H1 (cell line): ENCODE measurements around the gene ZNF622. TPM values are rescaled to one million over a fixed set of nuclear protein-coding genes. Genes with fewer than 3 reads are reported as not detected.

ENCODE experiments used
- CTCF ChIA-PET: fragments of 300-600 bp; sonication (Branson Sonifier 250); formaldehyde crosslinking; loops from one replicate; lab custom pipeline; 2021; ENCODE audit not compliant: partially characterized antibody; lab: Charles Lee
- POLR2A ChIA-PET: fragments of 300-600 bp; sonication (Branson Sonifier 250); formaldehyde crosslinking; loops from one replicate; lab custom pipeline; 2021; ENCODE audit warnings: inconsistent platforms; ENCODE audit not compliant: partially characterized antibody; lab: Charles Lee
- DNase-seq, 2 experiments: peaks; one replicate each; pipeline versions ENCODE4 v3.0.0 to v3.0.0-alpha.2; 2010 to 2022; ENCODE audit warnings: low spot score in 2 of 2, low read depth in 1 of 2, mixed read lengths in 1 of 2
- FAIRE-seq: peaks from 2 replicates; lab custom pipeline; 2011; peaks lifted over from hg19 to GRCh38; lab: Jason Lieb, UNC
- H2AFZ ChIP-seq: 2 replicates; pipeline ENCODE4 v1.8.1; 2012; ENCODE audit warnings: low read length, inconsistent platforms
- H2AK5ac ChIP-seq: 2 replicates; pipeline ENCODE4 v1.6.1; 2013; ENCODE audit warnings: low read depth, low read length
- H2BK120ac ChIP-seq: replicated peaks from 2 replicates; pipeline ENCODE3; 2013; ENCODE audit warnings: low read depth, low read length, inconsistent platforms
- H2BK12ac ChIP-seq: 2 replicates; pipeline ENCODE4 v1.6.1; 2013; ENCODE audit warnings: low read depth, low read length
- H2BK15ac ChIP-seq: 2 replicates; pipeline ENCODE4 v1.6.1; 2013; ENCODE audit warnings: low read length
- H2BK20ac ChIP-seq: 2 replicates; pipeline ENCODE4 v1.6.1; 2013; ENCODE audit warnings: low read length
- H2BK5ac ChIP-seq: 2 replicates; pipeline ENCODE4 v1.6.1; 2013; ENCODE audit warnings: low read depth, low read length
- H3K14ac ChIP-seq: 2 replicates; pipeline ENCODE4 v1.6.1; 2013; ENCODE audit warnings: inconsistent platforms; ENCODE audit not compliant: insufficient read length
- H3K18ac ChIP-seq: 2 replicates; pipeline ENCODE4 v1.6.1; 2013; ENCODE audit warnings: low read length; ENCODE audit errors: extremely low read depth
- H3K23ac ChIP-seq: 2 replicates; pipeline ENCODE4 v1.6.1; 2013; ENCODE audit warnings: inconsistent platforms; ENCODE audit not compliant: insufficient read length
- H3K23me2 ChIP-seq: 2 replicates; pipeline ENCODE4 v1.6.1; 2013; ENCODE audit warnings: low read depth, low read length
- H3K27ac ChIP-seq: 2 replicates; pipeline ENCODE4 v1.6.1; 2011; ENCODE audit warnings: low read depth, low read length, inconsistent platforms
- H3K27me3 ChIP-seq, 4 experiments: replicated peaks in 1 of 4; 1 replicate in 1 of 4; 2 replicates in 3 of 4; pipeline versions ENCODE4 v1.6.1 to v1.8.1; 2011 to 2013; ENCODE audit warnings: low read length in 3 of 4, mild to moderate bottlenecking in 3 of 4, inconsistent platforms in 2 of 4, mixed read lengths in 2 of 4, moderate library complexity in 1 of 4; ENCODE audit not compliant: control insufficient read depth in 3 of 4, insufficient read depth in 3 of 4; ENCODE audit errors: extremely low read depth in 1 of 4
- H3K36me3 ChIP-seq, 4 experiments: 2 replicates each; pipeline versions ENCODE4 v1.6.1 to v1.8.1; 2011 to 2013; ENCODE audit warnings: mild to moderate bottlenecking in 4 of 4, low read length in 3 of 4, moderate library complexity in 2 of 4, control low read depth in 1 of 4, inconsistent platforms in 1 of 4; ENCODE audit not compliant: insufficient read depth in 4 of 4, control insufficient read depth in 2 of 4
- H3K4ac ChIP-seq: replicated peaks from 2 replicates; pipeline ENCODE3; 2013; ENCODE audit warnings: low read length, low read depth, mixed read lengths, inconsistent platforms; ENCODE audit not compliant: insufficient read length
- H3K4me1 ChIP-seq, 4 experiments: replicated peaks in 1 of 4; 1 replicate in 1 of 4; 2 replicates in 3 of 4; pipeline versions ENCODE4 v1.6.1 to v1.8.1; 2011 to 2013; ENCODE audit warnings: low read length in 3 of 4, inconsistent platforms in 2 of 4, mixed read lengths in 1 of 4; ENCODE audit not compliant: insufficient read depth in 4 of 4, control insufficient read depth in 3 of 4
- H3K4me2 ChIP-seq, 2 experiments: 2 replicates each; pipeline versions ENCODE4 v1.6.1 to v1.8.1; 2011 to 2013; ENCODE audit warnings: low read depth in 2 of 2, low read length in 2 of 2, control low read depth in 1 of 2, inconsistent platforms in 1 of 2, mild to moderate bottlenecking in 1 of 2; ENCODE audit not compliant: insufficient read depth in 1 of 2
- H3K4me3 ChIP-seq, 4 experiments: fragments of 200-600, 300-600 bp in 1 of 4; sonication (generic), shearing (Covaris generic), sonication (Bioruptor Twin) in 1 of 4; 2 replicates each; pipeline versions ENCODE4 v1.5.1 to v1.8.1; 2011 to 2016; ENCODE audit warnings: low read length in 4 of 4, low read depth in 3 of 4, control low read depth in 2 of 4, inconsistent platforms in 2 of 4, mild to moderate bottlenecking in 2 of 4, mixed read lengths in 1 of 4, moderate library complexity in 1 of 4; ENCODE audit not compliant: insufficient read depth in 2 of 4; ENCODE audit errors: extremely low read depth in 1 of 4
- H3K56ac ChIP-seq: replicated peaks from 2 replicates; pipeline ENCODE3; 2013; ENCODE audit warnings: low read depth, mild to moderate bottlenecking, mixed read lengths, low read length, inconsistent platforms; ENCODE audit not compliant: insufficient read length
- H3K79me1 ChIP-seq: 2 replicates; pipeline ENCODE4 v1.6.1; 2013; ENCODE audit warnings: low read depth, low read length, control low read depth
- H3K79me2 ChIP-seq, 2 experiments: 2 replicates each; pipeline versions ENCODE4 v1.6.1 to v1.8.1; 2012 to 2013; ENCODE audit warnings: low read length in 2 of 2, mild to moderate bottlenecking in 2 of 2, inconsistent platforms in 1 of 2; ENCODE audit not compliant: insufficient read depth in 2 of 2, control insufficient read depth in 1 of 2
- H3K9ac ChIP-seq, 4 experiments: replicated peaks in 1 of 4; 1 replicate in 1 of 4; 2 replicates in 3 of 4; pipeline versions ENCODE4 v1.6.1 to v1.8.1; 2011 to 2013; ENCODE audit warnings: low read depth in 3 of 4, low read length in 3 of 4, control low read depth in 2 of 4, mild to moderate bottlenecking in 2 of 4, moderate library complexity in 2 of 4, inconsistent platforms in 1 of 4; ENCODE audit errors: extremely low read depth in 1 of 4
- H3K9me3 ChIP-seq, 2 experiments: 2 replicates each; pipeline versions ENCODE4 v1.6.1 to v1.8.1; 2012 to 2013; ENCODE audit warnings: mild to moderate bottlenecking in 2 of 2, moderate library complexity in 2 of 2, control low read depth in 1 of 2, inconsistent platforms in 1 of 2, low read depth in 1 of 2, low read length in 1 of 2, mixed read lengths in 1 of 2; ENCODE audit not compliant: insufficient read depth in 2 of 2
- H4K20me1 ChIP-seq, 2 experiments: replicated peaks in 1 of 2; 2 replicates each; pipeline versions ENCODE3 to v1.8.1; 2011 to 2013; ENCODE audit warnings: inconsistent platforms in 2 of 2, low read length in 2 of 2, mild to moderate bottlenecking in 1 of 2; ENCODE audit not compliant: insufficient read depth in 2 of 2, control insufficient read depth in 1 of 2
- H4K5ac ChIP-seq: 2 replicates; pipeline ENCODE4 v1.6.1; 2013; ENCODE audit warnings: low read length, low read depth, mixed read lengths, inconsistent platforms; ENCODE audit not compliant: insufficient read length
- H4K8ac ChIP-seq: 2 replicates; pipeline ENCODE4 v1.8.0; 2013; ENCODE audit warnings: mild to moderate bottlenecking, moderate library complexity, low read length, inconsistent platforms; ENCODE audit not compliant: insufficient read depth; ENCODE audit errors: extremely low read depth
- H4K91ac ChIP-seq: replicated peaks from 2 replicates; pipeline ENCODE3; 2013; ENCODE audit warnings: low read length, mixed read lengths, inconsistent platforms; ENCODE audit not compliant: insufficient read length
- ASH2L ChIP-seq: fragments of 200-600, 300-600 bp; sonication (generic); IDR thresholded peaks from one replicate; pipeline ENCODE4 v1.7.1; 2017; ENCODE audit warnings: low read length
- CBX5 ChIP-seq: fragments of 300-800, 300-1000 bp; sonication (generic); IDR thresholded peaks from 2 replicates; pipeline ENCODE4 v1.7.1; 2016; ENCODE audit warnings: antibody characterized with exemption, low read length, low read depth
- CTBP2 ChIP-seq: IDR thresholded peaks from 2 replicates; pipeline ENCODE4 v1.7.0; 2011; ENCODE audit warnings: borderline replicate concordance, mild to moderate bottlenecking, moderate library complexity, mixed read lengths, low read length; ENCODE audit not compliant: insufficient read depth, insufficient read length
- FOSL1 ChIP-seq: IDR thresholded peaks from 2 replicates; pipeline ENCODE4 v1.6.1; 2011; ENCODE audit warnings: mild to moderate bottlenecking, low read depth, low read length, moderate library complexity; ENCODE audit not compliant: insufficient read depth
- POLR2A ChIP-seq, 2 experiments: IDR thresholded peaks; 1 replicate in 1 of 2; 2 replicates in 1 of 2; pipeline ENCODE4 v1.6.1; 2011; ENCODE audit warnings: low read depth in 2 of 2, low read length in 2 of 2, mild to moderate bottlenecking in 2 of 2; ENCODE audit errors: control extremely low read depth in 1 of 2
- RAD21 ChIP-seq, 2 experiments: IDR thresholded peaks in 1 of 2; conservative IDR thresholded peaks in 1 of 2; 2 replicates each; pipeline ENCODE4 v1.6.1; 2011; ENCODE audit warnings: low read depth in 2 of 2, low read length in 2 of 2, improper control_type of control experiment in 1 of 2, inconsistent platforms in 1 of 2, mild to moderate bottlenecking in 1 of 2, moderate library complexity in 1 of 2
- RBBP5 ChIP-seq: IDR thresholded peaks from 2 replicates; pipeline ENCODE4 v1.7.1; 2012; ENCODE audit warnings: low read depth, mild to moderate bottlenecking, inconsistent platforms, low read length, moderate library complexity, borderline replicate concordance
- RXRA ChIP-seq: IDR thresholded peaks from 2 replicates; pipeline ENCODE4 v1.6.1; 2011; ENCODE audit warnings: low read depth, mild to moderate bottlenecking, low read length, moderate library complexity; ENCODE audit not compliant: insufficient read depth
- polyA plus RNA-seq, 7 experiments: library from polyadenylated mRNA; depleted of rRNA in 3 of 7; stranded (reverse) in 5 of 7; unstranded in 2 of 7; fragments of >200 nt in 5 of 7; fragments of 200-250 nt in 2 of 7; gene quantifications; 1 replicate in 5 of 7; 2 replicates in 1 of 7; 4 replicates in 1 of 7; pipeline versions ENCODE4 v1.2.1 to v1.2.3, GENCODE V29; 2011 to 2013; ENCODE audit warnings: missing spikeins in 2 of 7, mixed read lengths in 2 of 7
- total RNA-seq: library from RNA; stranded (reverse); fragmentation: NEBNext Ultra II Directional; extraction: Animal tissue kit (Norgen Biotek cat#: 25700); gene quantifications from 2 replicates; pipeline ENCODE4 v1.2.1, GENCODE V29; 2021
- TF ChIP-seq, protein P1 (sequence below): IDR thresholded peaks from 2 replicates; pipeline ENCODE4 v1.6.1; 2012; ENCODE audit warnings: inconsistent platforms
- TF ChIP-seq, protein P2 (sequence below), 3 experiments: IDR thresholded peaks; 1 replicate in 2 of 3; 2 replicates in 1 of 3; pipeline versions ENCODE4 v1.5.1 to v1.6.1; 2011; ENCODE audit warnings: low read length in 3 of 3, mild to moderate bottlenecking in 3 of 3, inconsistent platforms in 2 of 3, low read depth in 1 of 3, moderate library complexity in 1 of 3; ENCODE audit not compliant: insufficient read depth in 1 of 3; ENCODE audit errors: control extremely low read depth in 1 of 3

The ZNF622 gene
- total and polyA plus RNA-seq, 2 of the 8 experiments (the other 6 are each of a cell fraction or from before 2014, with no cell fraction given): 8.8 to 30.8 TPM

DNA sequence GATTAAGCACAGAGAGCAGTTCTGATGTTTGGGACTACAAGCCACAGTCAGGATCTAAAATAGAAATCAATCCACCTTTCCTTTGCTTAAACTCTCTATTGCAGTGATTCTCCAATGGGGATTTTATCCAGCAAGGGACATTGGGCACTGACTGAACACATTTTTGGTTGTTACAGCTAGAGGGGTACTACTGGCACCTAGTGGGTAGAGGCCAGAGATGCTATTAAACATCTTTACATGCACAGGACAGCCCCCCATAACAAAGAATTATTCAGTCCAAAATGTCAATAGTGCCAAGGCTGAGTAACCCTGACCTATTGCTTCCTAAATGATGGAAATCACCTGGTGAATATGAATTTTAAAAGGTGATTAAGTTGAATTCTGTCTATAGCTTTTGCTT is 12.0 kb downstream of the ZNF622 start:
- H3K9me3 ChIP-seq: no peaks in the 10 kb centered on the region
- H2BK15ac ChIP-seq: no peak overlapping the region
- FAIRE-seq (no peak), DNase-seq (no peak)
- CTCF ChIA-PET: interaction anchor here (1.9 to 11.0 kb wide), 3 partner anchors 16 to 292 kb away, joined by 8 to 125 read pairs (median 33); no protein-coding TSS in a partner anchor
- no peak overlapping the region for H3K4me3 ChIP-seq
- H3K79me1 ChIP-seq: peaks cover 2% of the 10 kb centered on the region; the same call in 1 of the 2 replicates
- no peaks in the 10 kb centered on the region for H3K23me2 ChIP-seq
- H3K4me2 ChIP-seq: no peak overlapping the region
- no peak overlapping the region for H3K27ac ChIP-seq
- H3K36me3 ChIP-seq: peaks cover 6 to 48% (median 34%) of the 10 kb centered on the region in 4 experiments
- no peak overlapping the region for H3K18ac ChIP-seq
- no peak overlapping the region for H4K5ac ChIP-seq
- H3K4me1 ChIP-seq: peaks cover 0 to 3% (median 0%) of the 10 kb centered on the region in 4 experiments; a peak in 1 of 7 replicates
- no peak overlapping the region for H4K8ac ChIP-seq
- H2BK120ac ChIP-seq: no peak overlapping the region
- no peak overlapping the region for H4K91ac ChIP-seq
- peaks cover 0 to 17% of the 10 kb centered on the region in 2 experiments; a peak in 2 of 4 replicates for H3K79me2 ChIP-seq
- no peak overlapping the region for H3K14ac ChIP-seq
- POLR2A ChIA-PET: no interaction called here
- no peak overlapping the region for H3K23ac ChIP-seq
- H2AFZ ChIP-seq: no peak overlapping the region
- no peak overlapping the region for H3K4ac ChIP-seq
- no peak overlapping the region for H2BK20ac ChIP-seq
- H3K27me3 ChIP-seq: no peaks in the 10 kb centered on the region
- H4K20me1 ChIP-seq: peaks cover 2% of the 10 kb centered on the region in 2 experiments
- no peak overlapping the region for H2AK5ac ChIP-seq
- no peak overlapping the region for H2BK5ac ChIP-seq
- no peak overlapping the region for H2BK12ac ChIP-seq
- no peak overlapping the region for H3K56ac ChIP-seq
- no peak overlapping the region for H3K9ac ChIP-seq
- TF ChIP-seq, protein P1, sequence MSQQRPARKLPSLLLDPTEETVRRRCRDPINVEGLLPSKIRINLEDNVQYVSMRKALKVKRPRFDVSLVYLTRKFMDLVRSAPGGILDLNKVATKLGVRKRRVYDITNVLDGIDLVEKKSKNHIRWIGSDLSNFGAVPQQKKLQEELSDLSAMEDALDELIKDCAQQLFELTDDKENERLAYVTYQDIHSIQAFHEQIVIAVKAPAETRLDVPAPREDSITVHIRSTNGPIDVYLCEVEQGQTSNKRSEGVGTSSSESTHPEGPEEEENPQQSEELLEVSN: no peak
- TF ChIP-seq RAD21 (IDR thresholded peaks at IDR 0.05 in 1 of 2, conservative IDR thresholded peaks at IDR 0.05 in 1 of 2; ENCODE audit: low read depth in 2 of 2, low read length in 2 of 2) (peak; percentile 62 to 72), RXRA (no peak), CBX5 (no peak), ASH2L (no peak), CTBP2 (no peak), FOSL1 (no peak), RBBP5 (no peak), POLR2A (IDR thresholded peaks at IDR 0.05; ENCODE audit: control extremely low read depth in 1 of 2, low read depth in 2 of 2, low read length in 2 of 2) (no peak)
- TF ChIP-seq, protein P2, sequence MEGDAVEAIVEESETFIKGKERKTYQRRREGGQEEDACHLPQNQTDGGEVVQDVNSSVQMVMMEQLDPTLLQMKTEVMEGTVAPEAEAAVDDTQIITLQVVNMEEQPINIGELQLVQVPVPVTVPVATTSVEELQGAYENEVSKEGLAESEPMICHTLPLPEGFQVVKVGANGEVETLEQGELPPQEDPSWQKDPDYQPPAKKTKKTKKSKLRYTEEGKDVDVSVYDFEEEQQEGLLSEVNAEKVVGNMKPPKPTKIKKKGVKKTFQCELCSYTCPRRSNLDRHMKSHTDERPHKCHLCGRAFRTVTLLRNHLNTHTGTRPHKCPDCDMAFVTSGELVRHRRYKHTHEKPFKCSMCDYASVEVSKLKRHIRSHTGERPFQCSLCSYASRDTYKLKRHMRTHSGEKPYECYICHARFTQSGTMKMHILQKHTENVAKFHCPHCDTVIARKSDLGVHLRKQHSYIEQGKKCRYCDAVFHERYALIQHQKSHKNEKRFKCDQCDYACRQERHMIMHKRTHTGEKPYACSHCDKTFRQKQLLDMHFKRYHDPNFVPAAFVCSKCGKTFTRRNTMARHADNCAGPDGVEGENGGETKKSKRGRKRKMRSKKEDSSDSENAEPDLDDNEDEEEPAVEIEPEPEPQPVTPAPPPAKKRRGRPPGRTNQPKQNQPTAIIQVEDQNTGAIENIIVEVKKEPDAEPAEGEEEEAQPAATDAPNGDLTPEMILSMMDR (IDR thresholded peaks at IDR 0.05; ENCODE audit: control extremely low read depth in 1 of 3, insufficient read depth in 1 of 3, low read depth in 1 of 3, low read length in 3 of 3): peak in 2 of 3 experiments; percentile 13 to 42; a peak in 3 of 4 replicates
